ENCODE results near the gene UBE2G2.

GRCh38 chr21:44813149-44813548, 11.5 kb upstream of the UBE2G2 start:
- TF ChIP-seq CTCF (IDR thresholded peaks at IDR 0.05) = no peak
- TF ChIP-seq POLR2AphosphoS5 (IDR thresholded peaks at IDR 0.05) = no peak

Data from stomach (tissue), 4 donors.